Measurements from ENCODE around the gene SLCO2B1. TPM values are rescaled to one million over a fixed set of nuclear protein-coding genes. Genes with fewer than 3 reads are reported as not detected.

Gene SLCO2B1
- total RNA-seq, 1 experiment from 2014 or later: not detected

DNA sequence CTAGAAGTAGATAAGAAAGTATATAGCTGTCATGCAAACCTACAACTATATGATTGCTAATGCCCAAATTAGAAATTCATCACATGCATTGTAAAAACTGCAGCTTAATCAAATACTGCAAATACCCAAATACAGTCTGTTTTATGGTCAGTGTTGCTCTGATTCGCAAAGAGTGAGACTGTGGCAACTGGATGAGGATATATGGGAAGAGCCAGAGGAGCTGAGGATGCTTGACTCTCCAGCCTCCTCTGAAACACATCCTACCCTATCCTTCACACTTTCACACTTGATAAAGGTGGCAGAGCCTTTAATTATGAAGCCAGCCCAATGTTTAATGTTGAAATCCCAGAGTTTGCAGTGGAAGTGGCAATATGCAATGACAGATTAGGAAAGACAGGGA, 32.3 kb upstream of the SLCO2B1 start:
- Histone ChIP-seq H3K79me2 (ENCODE audit: insufficient read depth, low read length) (no peaks in the 10 kb centered on the region), H2BK15ac (ENCODE audit: low read depth, low read length) (no peak overlapping the region), H3K56ac (ENCODE audit: insufficient read length, low read depth, low read length) (no peak overlapping the region), H3K4me1 (ENCODE audit: insufficient read depth, low read length) (no peaks in the 10 kb centered on the region), H4K91ac (ENCODE audit: insufficient read length, low read depth, low read length) (no peak overlapping the region), H3K4ac (ENCODE audit: low read depth, low read length) (no peak overlapping the region), H2BK120ac (ENCODE audit: low read depth, low read length, poor library complexity, severe bottlenecking) (no peak overlapping the region), H4K8ac (replicated peaks; ENCODE audit: insufficient read length, low read depth, low read length) (no peak overlapping the region), H2AFZ (ENCODE audit: low read length) (no peak overlapping the region), H2BK12ac (ENCODE audit: insufficient read length, low read depth, low read length) (no peak overlapping the region), H3K9ac (ENCODE audit: extremely low read depth, insufficient read length, low read length) (no peak overlapping the region), H3K4me2 (ENCODE audit: insufficient read depth, insufficient read length, low read length) (no peak overlapping the region), H3K27ac (ENCODE audit: insufficient read length, low read depth, low read length) (no peak overlapping the region), H3K23me2 (ENCODE audit: insufficient read length, low read depth, low read length, poor library complexity, severe bottlenecking) (no peaks in the 10 kb centered on the region), H3K79me1 (ENCODE audit: insufficient read depth, low read depth, low read length, poor library complexity, severe bottlenecking) (no peaks in the 10 kb centered on the region), H3K18ac (ENCODE audit: insufficient read length, low read depth, low read length) (no peak overlapping the region), H4K5ac (ENCODE audit: insufficient read length, low read depth, low read length) (no peak overlapping the region), H4K20me1 (ENCODE audit: control insufficient read depth, insufficient read depth, insufficient read length) (no peaks in the 10 kb centered on the region), H3T11ph (ENCODE audit: low read length) (no peak overlapping the region), H3K23ac (ENCODE audit: insufficient read length, low read depth, low read length) (no peak overlapping the region), H2AK5ac (ENCODE audit: insufficient read length, low read length) (no peak overlapping the region), H3K9me3 (ENCODE audit: control insufficient read depth, low read depth, low read length) (no peaks in the 10 kb centered on the region), H2BK5ac (ENCODE audit: insufficient read length, low read length) (no peak overlapping the region), H2BK20ac (ENCODE audit: low read depth, low read length, poor library complexity, severe bottlenecking) (no peak overlapping the region), H3K14ac (ENCODE audit: insufficient read depth, low read length) (no peak overlapping the region), H3K27me3 (ENCODE audit: insufficient read depth, low read length) (no peaks in the 10 kb centered on the region)
- Mint-ChIP-seq H3K4me1 (no peaks in the 10 kb centered on the region), H3K4me3 (no peak overlapping the region), H3K9me3 (peaks cover 34 to 38% of the 10 kb centered on the region in 2 experiments), H3K27me3 (ENCODE audit: low read depth) (peaks cover 17% of the 10 kb centered on the region), H3K36me3 (ENCODE audit: insufficient read depth in 1 of 3, low read depth in 3 of 3) (peaks cover 0 to 12% (median 7%) of the 10 kb centered on the region in 3 experiments; a peak in 4 of 7 replicates), H3K27ac (no peak overlapping the region)
- no peak for DNase-seq
- TF ChIP-seq CTCF (conservative IDR thresholded peaks at IDR 0.05): no peak
- no CpG with 5 or more reads among the region's 1 CpG for WGBS (ENCODE audit: extremely low coverage, insufficient read length, low lambda C conversion rate)

Measured in H9 (cell line).